ENCODE data around the gene RNPS1. TPM values are rescaled to one million over a fixed set of nuclear protein-coding genes. Genes with fewer than 3 reads are reported as not detected.

RNPS1 gene
- total and polyA plus RNA-seq, 7 experiments from 2014 or later = 136 to 293 (median 220) TPM

- peak overlapping the region in 9 of 10 donors; percentile 47 to 88 (median 60) for H3K4me3 Mint-ChIP-seq
- intact Hi-C loops (cut with micrococcal nuclease) = loop anchor here (5.0 to 10.0 kb wide), 2 partner anchors 51 to 57 kb away; partner anchors contain the start of genes RNPS1 (in 1 of the 2) and TRAF7 (in 1 of the 2)
These were observed 60.1 kb downstream of the RNPS1 start for GRCh38 chr16:2207872-2208271.

GRCh38 chr16:2206780-2207433, 61.0 kb downstream of the RNPS1 start:
- no peak for DNase-seq
- no peak for ATAC-seq
- Histone ChIP-seq H3K27me3 (ENCODE audit: control insufficient read depth in 2 of 2, insufficient read depth in 2 of 2, low read length in 2 of 2) (no peaks in the 10 kb centered on the region), H3K27ac (ENCODE audit: low read depth, low read length) (peak overlapping the region; percentile 97), H3K9me3 (ENCODE audit: control insufficient read depth in 2 of 3, low read length in 3 of 3) (no peaks in the 10 kb centered on the region), H3K4me3 (ENCODE audit: low read length) (no peak overlapping the region), H3K36me3 (ENCODE audit: control insufficient read depth in 2 of 3, insufficient read depth in 3 of 3, low read length in 3 of 3) (peaks cover 0 to 37% (median 9%) of the 10 kb centered on the region in 3 experiments), H3K4me1 (ENCODE audit: control insufficient read depth in 2 of 2, insufficient read depth in 2 of 2, low read length in 2 of 2) (peaks cover 11 to 13% of the 10 kb centered on the region in 2 donors)
- peaks cover 0 to 5% (median 0%) of the 10 kb centered on the region in 11 donors for H3K9me3 Mint-ChIP-seq
- intact Hi-C loops (cut with micrococcal nuclease) = loop anchor here (5.0 to 10.0 kb wide), 2 partner anchors 50 to 58 kb away; partner anchors contain the start of genes RNPS1 (in 1 of the 2) and TRAF7 (in 1 of the 2)
- CTCF ChIA-PET = interaction anchor here (0.6 to 1.2 kb wide), 2 partner anchors 12 to 467 kb away, joined by 3 to 4 read pairs; no protein-coding TSS in a partner anchor
- POLR2A ChIA-PET = interaction anchor here (0.7 to 3.7 kb wide), 8 partner anchors 9 to 242 kb away, joined by 3 to 50 read pairs (median 4); partner anchors contain the start of genes ECI1, PGP, RPS2 and TRAF7
- peaks cover 0 to 3% (median 0%) of the 10 kb centered on the region in 5 donors for H3K27me3 Mint-ChIP-seq
- H3K4me3 Mint-ChIP-seq = peak overlapping the region in 8 of 10 donors; percentile 61 to 91 (median 84)
- peaks cover 10 to 31% (median 24%) of the 10 kb centered on the region in 7 donors for H3K4me1 Mint-ChIP-seq
- peak overlapping the region in 3 of 9 donors; percentile 26 to 80 (median 55) for H3K27ac Mint-ChIP-seq
- H3K36me3 Mint-ChIP-seq = peaks cover 0 to 11% (median 6%) of the 10 kb centered on the region in 5 donors

More at GRCh38 chr16:2207872-2208271, 60.1 kb downstream of the RNPS1 start:
- Mint-ChIP-seq H3K27ac (peak overlapping the region in 6 of 9 donors; percentile 15 to 68 (median 40)), H3K36me3 (peaks cover 0 to 11% (median 6%) of the 10 kb centered on the region in 5 donors), H3K27me3 (peaks cover 0 to 3% (median 0%) of the 10 kb centered on the region in 5 donors), H3K4me1 (peaks cover 13 to 38% (median 29%) of the 10 kb centered on the region in 7 donors), H3K9me3 (peaks cover 0 to 5% (median 0%) of the 10 kb centered on the region in 11 donors)
- Histone ChIP-seq H3K9me3 (ENCODE audit: control insufficient read depth in 2 of 3, low read length in 3 of 3) (no peaks in the 10 kb centered on the region), H3K27ac (ENCODE audit: low read depth, low read length) (no peak overlapping the region), H3K4me3 (ENCODE audit: low read length) (no peak overlapping the region), H3K27me3 (ENCODE audit: control insufficient read depth in 2 of 2, insufficient read depth in 2 of 2, low read length in 2 of 2) (no peaks in the 10 kb centered on the region), H3K36me3 (ENCODE audit: control insufficient read depth in 2 of 3, insufficient read depth in 3 of 3, low read length in 3 of 3) (peaks cover 0 to 37% (median 9%) of the 10 kb centered on the region in 3 experiments), H3K4me1 (ENCODE audit: control insufficient read depth in 2 of 2, insufficient read depth in 2 of 2, low read length in 2 of 2) (peaks cover 18% of the 10 kb centered on the region in 2 donors)
- ChIA-PET CTCF (no interaction called here), POLR2A (interaction anchor here (1.3 to 3.4 kb wide), 2 partner anchors 8 to 15 kb away, joined by 3 to 50 read pairs; partner anchors contain the start of gene PGP)
- no peak for DNase-seq
- ATAC-seq = no peak

GRCh38 chr16:2206420-2206779, 61.5 kb downstream of the RNPS1 start:
- Mint-ChIP-seq H3K4me3 (peak overlapping the region; percentile 64 to 91 (median 81)), H3K4me1 (peaks cover 7 to 29% (median 21%) of the 10 kb centered on the region in 7 donors), H3K36me3 (peaks cover 0 to 11% (median 6%) of the 10 kb centered on the region in 5 donors), H3K27ac (peak overlapping the region in 8 of 9 donors; percentile 41 to 90 (median 80)), H3K9me3 (peaks cover 0 to 3% (median 0%) of the 10 kb centered on the region in 11 donors), H3K27me3 (peaks cover 0 to 6% (median 0%) of the 10 kb centered on the region in 5 donors)
- H3K27ac ChIP-seq (ENCODE audit: low read depth, low read length) = peak overlapping the region; percentile 97
- peak overlapping the region; percentile 93 for H3K4me3 ChIP-seq (ENCODE audit: low read length)
- ATAC-seq (no peak), DNase-seq (no peak)
- peaks cover 0 to 37% (median 9%) of the 10 kb centered on the region in 3 experiments for H3K36me3 ChIP-seq (ENCODE audit: control insufficient read depth in 2 of 3, insufficient read depth in 3 of 3, low read length in 3 of 3)
- intact Hi-C loops (cut with micrococcal nuclease) = loop anchor here (5.0 to 10.0 kb wide), 2 partner anchors 49 to 58 kb away; partner anchors contain the start of genes RNPS1 (in 1 of the 2) and TRAF7 (in 1 of the 2)
- no peaks in the 10 kb centered on the region for H3K9me3 ChIP-seq (ENCODE audit: control insufficient read depth in 2 of 3, low read length in 3 of 3)
- ChIA-PET POLR2A (interaction anchor here (0.7 to 3.7 kb wide), 8 partner anchors 9 to 241 kb away, joined by 3 to 50 read pairs (median 6); partner anchors contain the start of genes E4F1, ECI1, PGP and RPS2), CTCF (interaction anchor here (0.6 to 1.2 kb wide), 2 partner anchors 12 to 468 kb away, joined by 3 to 4 read pairs; no protein-coding TSS in a partner anchor)
- H3K27me3 ChIP-seq (ENCODE audit: control insufficient read depth in 2 of 2, insufficient read depth in 2 of 2, low read length in 2 of 2) = no peaks in the 10 kb centered on the region
- peaks cover 11 to 13% of the 10 kb centered on the region in 2 donors for H3K4me1 ChIP-seq (ENCODE audit: control insufficient read depth in 2 of 2, insufficient read depth in 2 of 2, low read length in 2 of 2)

- H3K9me3 ChIP-seq (ENCODE audit: control insufficient read depth in 2 of 3, low read length in 3 of 3) = no peaks in the 10 kb centered on the region
- Mint-ChIP-seq H3K36me3 (peaks cover 0 to 11% (median 6%) of the 10 kb centered on the region in 5 donors), H3K27me3 (peaks cover 0 to 7% (median 0%) of the 10 kb centered on the region in 5 donors), H3K4me3 (peak overlapping the region; percentile 74 to 91 (median 81)), H3K9me3 (peaks cover 0 to 3% (median 0%) of the 10 kb centered on the region in 11 donors), H3K27ac (peak overlapping the region; percentile 41 to 90 (median 80)), H3K4me1 (peaks cover 7 to 29% (median 21%) of the 10 kb centered on the region in 7 donors)
- peak overlapping the region; percentile 97 for H3K27ac ChIP-seq (ENCODE audit: low read depth, low read length)
- DNase-seq (peak in 1 of 9 donors; percentile 48), ATAC-seq (no peak)
- peaks cover 0 to 37% (median 9%) of the 10 kb centered on the region in 3 experiments for H3K36me3 ChIP-seq (ENCODE audit: control insufficient read depth in 2 of 3, insufficient read depth in 3 of 3, low read length in 3 of 3)
- peak overlapping the region; percentile 93 for H3K4me3 ChIP-seq (ENCODE audit: low read length)
- H3K27me3 ChIP-seq (ENCODE audit: control insufficient read depth in 2 of 2, insufficient read depth in 2 of 2, low read length in 2 of 2) = no peaks in the 10 kb centered on the region
- intact Hi-C loops (cut with micrococcal nuclease) = loop anchor here (1.0 to 10.0 kb wide), 12 partner anchors 9 to 515 kb away; partner anchors contain the start of genes E4F1 (in 2 of the 2), RNPS1 (in 2 of the 2), TRAF7 (in 2 of the 2) and CCNF (in 1 of the 2)
- POLR2A ChIA-PET = interaction anchor here (0.7 to 3.7 kb wide), 13 partner anchors 9 to 306 kb away, joined by 3 to 50 read pairs (median 5); partner anchors contain the start of genes CCNF, E4F1, ECI1 and PGP
- CTCF ChIA-PET = interaction anchor here (1.2 kb wide), 1 partner anchor 11 kb away, joined by 3 read pairs; no protein-coding TSS in a partner anchor
- H3K4me1 ChIP-seq (ENCODE audit: control insufficient read depth in 2 of 2, insufficient read depth in 2 of 2, low read length in 2 of 2) = peaks cover 11 to 13% of the 10 kb centered on the region in 2 donors
These were observed 62.0 kb downstream of the RNPS1 start for GRCh38 chr16:2205967-2206313.

- POLR2A ChIA-PET = interaction anchor here (0.7 to 3.7 kb wide), 16 partner anchors 10 to 1823 kb away, joined by 3 to 50 read pairs (median 4); partner anchors contain the start of genes AMDHD2, CCNF, E4F1 and ECI1
- ATAC-seq (peak; percentile 97), DNase-seq (peak; percentile 88 to 100 (median 98))
- H3K4me3 Mint-ChIP-seq = peak within 1 kb of the TSS; percentile 80 to 95 (median 88)
- H3K27ac Mint-ChIP-seq = peak within 1 kb of the TSS; percentile 70 to 91 (median 86)
- peaks cover 7 to 29% (median 21%) of the 10 kb centered on the region in 7 donors for H3K4me1 Mint-ChIP-seq
- Histone ChIP-seq H3K36me3 (ENCODE audit: control insufficient read depth in 2 of 3, insufficient read depth in 3 of 3, low read length in 3 of 3) (peaks cover 0 to 37% (median 9%) of the 10 kb centered on the region in 3 experiments), H3K4me1 (ENCODE audit: control insufficient read depth in 2 of 2, insufficient read depth in 2 of 2, low read length in 2 of 2) (peaks cover 11 to 13% of the 10 kb centered on the region in 2 donors), H3K9me3 (ENCODE audit: control insufficient read depth in 2 of 3, low read length in 3 of 3) (no peaks in the 10 kb centered on the region), H3K27me3 (ENCODE audit: control insufficient read depth in 2 of 2, insufficient read depth in 2 of 2, low read length in 2 of 2) (no peaks in the 10 kb centered on the region), H3K4me3 (ENCODE audit: low read length) (peak within 1 kb of the TSS; percentile 93), H3K27ac (ENCODE audit: low read depth, low read length) (peak within 1 kb of the TSS; percentile 97)
- H3K36me3 Mint-ChIP-seq = peaks cover 0 to 11% (median 6%) of the 10 kb centered on the region in 5 donors
- CTCF ChIA-PET = interaction anchor here (1.2 kb wide), 1 partner anchor 11 kb away, joined by 3 read pairs; no protein-coding TSS in a partner anchor
- H3K27me3 Mint-ChIP-seq = peaks cover 0 to 11% (median 0%) of the 10 kb centered on the region in 5 donors
- peaks cover 0 to 3% (median 0%) of the 10 kb centered on the region in 11 donors for H3K9me3 Mint-ChIP-seq
- intact Hi-C loops (cut with micrococcal nuclease) = loop anchor here (1.0 to 10.0 kb wide), 12 partner anchors 10 to 515 kb away; partner anchors contain the start of genes E4F1 (in 2 of the 2), RNPS1 (in 2 of the 2), TRAF7 (in 2 of the 2) and CCNF (in 1 of the 2)
These were observed 62.6 kb downstream of the RNPS1 start, which contains the start of gene MLST8 for GRCh38 chr16:2205104-2205966. Gene MLST8 (plus strand): TSS chr16:2205454. CDS start chr16:2206086, 632 bp downstream.

Data from naive thymus-derived CD4-positive, alpha-beta T cell (primary cell).